GM23338 (cell line): Measurements from ENCODE around the gene VENTX.

Source experiments
- CREB1 ChIP-seq: fragments of 250-450 bp; sonication (Bioruptor Pico); IDR thresholded peaks from 2 replicates; pipeline ENCODE4 v1.5.0; 2020; ENCODE audit warnings: low read depth, mild to moderate bottlenecking, moderate library complexity
- ETS1 ChIP-seq: IDR thresholded peaks from 2 replicates; pipeline ENCODE4 v1.6.1; 2016; ENCODE audit warnings: antibody characterized with exemption
- EZH2 ChIP-seq: fragments of 200-600 bp; sonication (generic); IDR thresholded peaks from one replicate; pipeline ENCODE4 v1.8.0; 2017; ENCODE audit warnings: antibody characterized with exemption, mild to moderate bottlenecking, low read depth; ENCODE audit not compliant: unreplicated experiment
- EZH2phosphoT487 ChIP-seq: fragments of 200-600 bp; sonication (generic); IDR thresholded peaks from one replicate; pipeline ENCODE4 v1.8.1; 2018; ENCODE audit warnings: antibody characterized with exemption; ENCODE audit not compliant: unreplicated experiment
- JUNB ChIP-seq: IDR thresholded peaks from one replicate; pipeline ENCODE4 v1.6.1; 2016; ENCODE audit warnings: antibody characterized with exemption; ENCODE audit not compliant: unreplicated experiment
- NANOG ChIP-seq: IDR thresholded peaks from 2 replicates; pipeline ENCODE4 v1.6.1; 2016; ENCODE audit warnings: antibody characterized with exemption, borderline replicate concordance
- POLR2AphosphoS5 ChIP-seq: IDR thresholded peaks from 2 replicates; pipeline ENCODE4 v1.6.1; 2016; ENCODE audit warnings: antibody characterized with exemption, low read depth
- TF ChIP-seq, protein P1 (sequence below), 2 experiments: fragments of 200-600 bp in 1 of 2; sonication (generic) in 1 of 2; conservative IDR thresholded peaks; 2 replicates each; pipeline versions ENCODE4 v1.5.1 to v1.6.1; 2016 to 2017; ENCODE audit warnings: antibody characterized with exemption in 2 of 2, low read depth in 2 of 2, mild to moderate bottlenecking in 2 of 2, moderate library complexity in 1 of 2
- TF ChIP-seq, protein P2 (sequence below): IDR thresholded peaks from one replicate; pipeline ENCODE4 v1.6.1; 2018; ENCODE audit warnings: antibody characterized with exemption; ENCODE audit not compliant: unreplicated experiment

DNA sequence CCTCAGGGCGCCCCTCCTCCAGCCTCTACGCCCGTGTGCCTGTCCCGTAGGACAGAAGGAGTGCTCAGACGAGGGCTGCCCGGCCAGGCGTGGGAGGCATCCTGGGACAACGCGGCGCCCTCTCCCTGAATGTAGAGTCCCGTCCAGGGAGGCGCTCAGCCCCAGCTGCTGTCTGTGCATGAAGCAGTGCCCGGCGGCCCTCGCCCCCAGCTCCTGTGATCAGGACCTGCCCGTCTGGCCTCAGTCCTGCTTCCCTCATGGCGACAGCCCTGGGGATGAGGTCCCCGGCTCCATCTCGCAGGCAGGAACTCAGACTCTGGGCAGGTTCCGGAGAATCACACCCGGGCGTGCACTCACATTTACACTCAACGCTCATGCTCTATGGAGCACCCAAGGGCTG is 32.5 kb upstream of the VENTX start:
- TF ChIP-seq POLR2AphosphoS5 = no peak
- TF ChIP-seq, protein P1, sequence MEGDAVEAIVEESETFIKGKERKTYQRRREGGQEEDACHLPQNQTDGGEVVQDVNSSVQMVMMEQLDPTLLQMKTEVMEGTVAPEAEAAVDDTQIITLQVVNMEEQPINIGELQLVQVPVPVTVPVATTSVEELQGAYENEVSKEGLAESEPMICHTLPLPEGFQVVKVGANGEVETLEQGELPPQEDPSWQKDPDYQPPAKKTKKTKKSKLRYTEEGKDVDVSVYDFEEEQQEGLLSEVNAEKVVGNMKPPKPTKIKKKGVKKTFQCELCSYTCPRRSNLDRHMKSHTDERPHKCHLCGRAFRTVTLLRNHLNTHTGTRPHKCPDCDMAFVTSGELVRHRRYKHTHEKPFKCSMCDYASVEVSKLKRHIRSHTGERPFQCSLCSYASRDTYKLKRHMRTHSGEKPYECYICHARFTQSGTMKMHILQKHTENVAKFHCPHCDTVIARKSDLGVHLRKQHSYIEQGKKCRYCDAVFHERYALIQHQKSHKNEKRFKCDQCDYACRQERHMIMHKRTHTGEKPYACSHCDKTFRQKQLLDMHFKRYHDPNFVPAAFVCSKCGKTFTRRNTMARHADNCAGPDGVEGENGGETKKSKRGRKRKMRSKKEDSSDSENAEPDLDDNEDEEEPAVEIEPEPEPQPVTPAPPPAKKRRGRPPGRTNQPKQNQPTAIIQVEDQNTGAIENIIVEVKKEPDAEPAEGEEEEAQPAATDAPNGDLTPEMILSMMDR (conservative IDR thresholded peaks at IDR 0.05; ENCODE audit: low read depth in 2 of 2) = no peak
- no peak for TF ChIP-seq EZH2
- TF ChIP-seq EZH2phosphoT487 = no peak
- TF ChIP-seq, protein P2, sequence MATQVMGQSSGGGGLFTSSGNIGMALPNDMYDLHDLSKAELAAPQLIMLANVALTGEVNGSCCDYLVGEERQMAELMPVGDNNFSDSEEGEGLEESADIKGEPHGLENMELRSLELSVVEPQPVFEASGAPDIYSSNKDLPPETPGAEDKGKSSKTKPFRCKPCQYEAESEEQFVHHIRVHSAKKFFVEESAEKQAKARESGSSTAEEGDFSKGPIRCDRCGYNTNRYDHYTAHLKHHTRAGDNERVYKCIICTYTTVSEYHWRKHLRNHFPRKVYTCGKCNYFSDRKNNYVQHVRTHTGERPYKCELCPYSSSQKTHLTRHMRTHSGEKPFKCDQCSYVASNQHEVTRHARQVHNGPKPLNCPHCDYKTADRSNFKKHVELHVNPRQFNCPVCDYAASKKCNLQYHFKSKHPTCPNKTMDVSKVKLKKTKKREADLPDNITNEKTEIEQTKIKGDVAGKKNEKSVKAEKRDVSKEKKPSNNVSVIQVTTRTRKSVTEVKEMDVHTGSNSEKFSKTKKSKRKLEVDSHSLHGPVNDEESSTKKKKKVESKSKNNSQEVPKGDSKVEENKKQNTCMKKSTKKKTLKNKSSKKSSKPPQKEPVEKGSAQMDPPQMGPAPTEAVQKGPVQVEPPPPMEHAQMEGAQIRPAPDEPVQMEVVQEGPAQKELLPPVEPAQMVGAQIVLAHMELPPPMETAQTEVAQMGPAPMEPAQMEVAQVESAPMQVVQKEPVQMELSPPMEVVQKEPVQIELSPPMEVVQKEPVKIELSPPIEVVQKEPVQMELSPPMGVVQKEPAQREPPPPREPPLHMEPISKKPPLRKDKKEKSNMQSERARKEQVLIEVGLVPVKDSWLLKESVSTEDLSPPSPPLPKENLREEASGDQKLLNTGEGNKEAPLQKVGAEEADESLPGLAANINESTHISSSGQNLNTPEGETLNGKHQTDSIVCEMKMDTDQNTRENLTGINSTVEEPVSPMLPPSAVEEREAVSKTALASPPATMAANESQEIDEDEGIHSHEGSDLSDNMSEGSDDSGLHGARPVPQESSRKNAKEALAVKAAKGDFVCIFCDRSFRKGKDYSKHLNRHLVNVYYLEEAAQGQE = no peak
- TF ChIP-seq ETS1 = no peak
- no peak for TF ChIP-seq NANOG
- no peak for TF ChIP-seq CREB1 (CRISPR knock-in tag)
- no peak for TF ChIP-seq JUNB
